DND-41 (cell line): ENCODE measurements around the gene COL6A2.

Source experiments
- ATAC-seq: fragments of 200-7000 bp; cut with Tn5 transposase; 3 replicates; pipeline ENCODE4 v1.9.1; 2021; ENCODE audit warnings: low read depth; ENCODE audit not compliant: insufficient read depth
- DNase-seq: peaks from one replicate; pipeline ENCODE4 v3.0.0-alpha.2; 2020
- H2AFZ ChIP-seq: 2 replicates; pipeline ENCODE4 v1.6.0; 2012; ENCODE audit warnings: low read depth, low read length
- H3K27ac ChIP-seq: 2 replicates; pipeline ENCODE4 v1.5.1; 2012; ENCODE audit warnings: low read length, inconsistent platforms
- H3K27me3 ChIP-seq: fragments of 200-600 bp; sonication (generic); 2 replicates; pipeline ENCODE4 v1.6.0; 2012; ENCODE audit warnings: low read length, mild to moderate bottlenecking, inconsistent platforms; ENCODE audit not compliant: insufficient read depth, poor library complexity
- H3K36me3 ChIP-seq: 2 replicates; pipeline ENCODE4 v1.5.1; 2012; ENCODE audit warnings: low read length, inconsistent platforms; ENCODE audit not compliant: insufficient read depth
- H3K4me1 ChIP-seq: 2 replicates; pipeline ENCODE4 v1.5.1; 2012; ENCODE audit warnings: mild to moderate bottlenecking, low read length; ENCODE audit not compliant: insufficient read depth
- H3K4me2 ChIP-seq: 2 replicates; pipeline ENCODE4 v1.6.0; 2012; ENCODE audit warnings: mild to moderate bottlenecking, moderate library complexity, low read length, inconsistent platforms; ENCODE audit not compliant: insufficient read depth
- H3K4me3 ChIP-seq, 2 experiments: fragments of 200-600 bp in 1 of 2; shearing (Covaris generic) in 1 of 2; 2 replicates each; pipeline ENCODE4 v1.5.1; 2012 to 2016; ENCODE audit warnings: inconsistent platforms in 2 of 2, low read length in 2 of 2, mild to moderate bottlenecking in 2 of 2, low read depth in 1 of 2, moderate library complexity in 1 of 2
- H3K79me2 ChIP-seq: 2 replicates; pipeline ENCODE4 v1.6.0; 2012; ENCODE audit warnings: low read length, inconsistent platforms; ENCODE audit not compliant: insufficient read depth
- H3K9ac ChIP-seq: 2 replicates; pipeline ENCODE4 v1.6.0; 2012; ENCODE audit warnings: low read depth, mild to moderate bottlenecking, inconsistent platforms, low read length, moderate library complexity
- H3K9me3 ChIP-seq: 2 replicates; pipeline ENCODE4 v1.5.1; 2012; ENCODE audit warnings: low read length, moderate library complexity, mild to moderate bottlenecking, inconsistent platforms; ENCODE audit not compliant: insufficient read depth, severe bottlenecking
- H4K20me1 ChIP-seq: 2 replicates; pipeline ENCODE4 v1.6.0; 2012; ENCODE audit warnings: low read length; ENCODE audit not compliant: insufficient read depth
- EZH2 ChIP-seq: IDR thresholded peaks from 3 replicates; pipeline ENCODE4 v1.6.1; 2012; ENCODE audit warnings: borderline replicate concordance, low read depth, mild to moderate bottlenecking, moderate library complexity, low read length, inconsistent platforms; ENCODE audit not compliant: severe bottlenecking
- TF ChIP-seq, protein P1 (sequence below): IDR thresholded peaks from 2 replicates; pipeline ENCODE4 v1.5.1; 2012; ENCODE audit warnings: borderline replicate concordance, low read length, moderate library complexity, mild to moderate bottlenecking; ENCODE audit not compliant: poor library complexity, severe bottlenecking; ENCODE audit errors: extremely low read depth

Gene COL6A2

DNA sequence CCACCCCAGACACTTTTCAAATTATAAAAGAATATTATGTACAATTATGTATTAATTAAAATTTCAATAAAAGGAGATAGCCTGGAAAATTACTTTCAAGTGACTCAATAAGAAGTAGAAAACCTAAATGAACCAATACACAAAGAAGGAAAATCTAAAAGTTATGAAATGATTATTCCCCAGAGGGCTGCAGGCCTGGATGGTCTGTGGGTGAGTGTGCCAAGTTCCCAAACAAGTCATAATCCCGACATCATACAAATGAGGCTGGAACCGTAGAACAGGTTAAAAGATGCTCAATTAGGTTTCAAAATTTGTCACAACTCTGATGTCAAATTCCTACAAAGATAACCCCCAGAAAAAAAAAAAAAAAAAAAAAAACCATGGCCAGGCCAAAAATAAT lies 73.7 kb downstream of the COL6A2 start:
- no peaks in the 10 kb centered on the region for H3K79me2 ChIP-seq
- H2AFZ ChIP-seq: no peak overlapping the region
- DNase-seq (no peak), ATAC-seq (no peak)
- H3K4me3 ChIP-seq: no peak overlapping the region
- no peak overlapping the region for H3K9ac ChIP-seq
- H3K4me1 ChIP-seq: no peaks in the 10 kb centered on the region
- H3K27me3 ChIP-seq: no peaks in the 10 kb centered on the region
- no peaks in the 10 kb centered on the region for H3K36me3 ChIP-seq
- H3K27ac ChIP-seq: no peak overlapping the region
- TF ChIP-seq, protein P1, sequence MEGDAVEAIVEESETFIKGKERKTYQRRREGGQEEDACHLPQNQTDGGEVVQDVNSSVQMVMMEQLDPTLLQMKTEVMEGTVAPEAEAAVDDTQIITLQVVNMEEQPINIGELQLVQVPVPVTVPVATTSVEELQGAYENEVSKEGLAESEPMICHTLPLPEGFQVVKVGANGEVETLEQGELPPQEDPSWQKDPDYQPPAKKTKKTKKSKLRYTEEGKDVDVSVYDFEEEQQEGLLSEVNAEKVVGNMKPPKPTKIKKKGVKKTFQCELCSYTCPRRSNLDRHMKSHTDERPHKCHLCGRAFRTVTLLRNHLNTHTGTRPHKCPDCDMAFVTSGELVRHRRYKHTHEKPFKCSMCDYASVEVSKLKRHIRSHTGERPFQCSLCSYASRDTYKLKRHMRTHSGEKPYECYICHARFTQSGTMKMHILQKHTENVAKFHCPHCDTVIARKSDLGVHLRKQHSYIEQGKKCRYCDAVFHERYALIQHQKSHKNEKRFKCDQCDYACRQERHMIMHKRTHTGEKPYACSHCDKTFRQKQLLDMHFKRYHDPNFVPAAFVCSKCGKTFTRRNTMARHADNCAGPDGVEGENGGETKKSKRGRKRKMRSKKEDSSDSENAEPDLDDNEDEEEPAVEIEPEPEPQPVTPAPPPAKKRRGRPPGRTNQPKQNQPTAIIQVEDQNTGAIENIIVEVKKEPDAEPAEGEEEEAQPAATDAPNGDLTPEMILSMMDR: no peak
- TF ChIP-seq EZH2: no peak
- no peaks in the 10 kb centered on the region for H3K9me3 ChIP-seq
- no peaks in the 10 kb centered on the region for H4K20me1 ChIP-seq
- H3K4me2 ChIP-seq: no peak overlapping the region

DNA sequence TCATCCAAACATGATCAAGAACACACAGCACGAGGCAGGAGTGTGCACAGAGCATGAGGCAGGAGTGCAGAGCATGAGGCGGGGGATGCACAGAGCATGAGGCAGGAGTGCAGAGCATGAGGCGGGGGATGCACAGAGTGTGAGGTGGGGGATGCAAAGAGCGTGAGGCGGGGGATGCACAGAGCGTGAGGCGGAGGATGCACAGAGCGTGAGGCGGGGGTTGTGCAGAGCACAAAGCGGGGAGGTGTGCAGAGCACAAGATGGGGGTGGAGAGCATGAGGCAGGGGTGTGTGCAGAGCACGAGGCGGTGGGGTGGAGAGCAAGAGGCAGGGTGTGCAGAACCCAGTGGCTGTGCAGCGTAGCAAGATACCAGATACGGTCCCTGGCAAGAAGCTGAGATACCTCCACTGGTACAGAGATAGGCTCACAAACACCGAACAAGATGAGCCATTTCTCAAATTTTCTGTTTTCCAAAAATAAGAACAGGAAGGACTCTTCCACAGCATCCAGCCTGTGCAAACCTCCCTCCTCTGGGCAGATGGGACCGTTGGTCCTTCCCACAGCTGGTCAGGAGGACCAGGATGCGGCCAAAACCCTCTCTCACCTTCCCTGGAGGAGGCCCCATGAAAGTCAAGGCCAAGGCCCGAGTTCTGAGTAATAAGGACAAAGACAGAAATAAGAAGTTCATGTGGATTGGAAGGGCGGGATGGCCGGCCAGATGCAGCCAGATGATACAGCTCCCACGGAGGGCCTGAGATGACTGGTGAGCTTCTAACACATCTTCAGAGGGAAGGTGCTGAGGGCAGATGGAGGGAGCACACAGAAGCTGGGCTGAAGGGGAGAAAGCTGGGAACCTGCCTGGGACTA lies 74.3 kb downstream of the COL6A2 start:
- H3K4me3 ChIP-seq: no peak overlapping the region
- no peak overlapping the region for H2AFZ ChIP-seq
- H3K9me3 ChIP-seq: no peaks in the 10 kb centered on the region
- H3K4me2 ChIP-seq: no peak overlapping the region
- H3K36me3 ChIP-seq: no peaks in the 10 kb centered on the region
- no peaks in the 10 kb centered on the region for H3K79me2 ChIP-seq
- DNase-seq (no peak), ATAC-seq (no peak)
- TF ChIP-seq, protein P1: no peak
- TF ChIP-seq EZH2: no peak
- no peaks in the 10 kb centered on the region for H3K4me1 ChIP-seq
- no peaks in the 10 kb centered on the region for H3K27me3 ChIP-seq
- H4K20me1 ChIP-seq: no peaks in the 10 kb centered on the region
- H3K27ac ChIP-seq: no peak overlapping the region
- no peak overlapping the region for H3K9ac ChIP-seq

DNA sequence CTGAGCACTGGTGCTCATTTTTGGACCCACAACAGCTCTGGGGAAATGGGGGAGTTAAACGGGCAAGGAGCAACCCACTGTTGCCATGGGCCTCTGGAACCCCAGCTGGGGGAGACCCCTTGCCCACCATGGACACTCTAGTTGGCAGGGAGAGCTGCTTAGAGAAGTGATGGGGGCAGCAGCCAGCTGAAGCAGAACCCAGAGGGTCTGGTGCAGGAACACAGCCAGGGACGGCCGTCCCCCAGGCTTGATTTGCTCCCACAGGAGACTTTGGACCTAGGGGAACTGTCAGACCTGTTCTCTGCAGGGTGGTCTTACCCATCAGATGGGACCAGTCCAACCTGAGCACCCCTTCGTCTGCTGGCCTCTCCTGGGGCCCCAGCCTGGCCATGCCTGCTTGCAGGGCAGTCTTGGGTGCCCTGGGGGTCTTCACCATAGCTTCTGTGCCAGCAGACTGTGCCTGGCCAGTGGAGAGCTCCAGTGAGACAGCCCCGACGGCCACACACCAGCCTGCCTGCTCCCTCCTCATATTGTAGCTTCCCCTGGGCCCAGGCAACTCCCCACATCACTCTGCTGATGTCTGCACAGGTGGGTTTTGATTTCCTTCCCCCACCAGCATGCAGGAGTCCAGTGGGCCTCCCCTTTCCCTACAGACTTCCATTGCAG lies 75.1 kb downstream of the COL6A2 start:
- Histone ChIP-seq H3K79me2 (no peaks in the 10 kb centered on the region), H3K36me3 (no peaks in the 10 kb centered on the region), H3K9ac (no peak overlapping the region), H3K4me3 (no peak overlapping the region), H2AFZ (no peak overlapping the region), H3K4me1 (no peaks in the 10 kb centered on the region), H3K9me3 (no peaks in the 10 kb centered on the region), H3K4me2 (no peak overlapping the region), H3K27ac (no peak overlapping the region), H3K27me3 (no peaks in the 10 kb centered on the region), H4K20me1 (no peaks in the 10 kb centered on the region)
- no peak for ATAC-seq
- DNase-seq: no peak
- TF ChIP-seq EZH2: no peak
- TF ChIP-seq, protein P1: no peak
